DLD1 (cell line): ENCODE data around the gene HPCA.

Source experiments
- in situ Hi-C: cut with HindIII; loops from 2 replicates; pipeline ENCODE4 v1.10.0; 2017; ENCODE audit warnings: low sequenced_read_pairs

The HPCA gene

DNA sequence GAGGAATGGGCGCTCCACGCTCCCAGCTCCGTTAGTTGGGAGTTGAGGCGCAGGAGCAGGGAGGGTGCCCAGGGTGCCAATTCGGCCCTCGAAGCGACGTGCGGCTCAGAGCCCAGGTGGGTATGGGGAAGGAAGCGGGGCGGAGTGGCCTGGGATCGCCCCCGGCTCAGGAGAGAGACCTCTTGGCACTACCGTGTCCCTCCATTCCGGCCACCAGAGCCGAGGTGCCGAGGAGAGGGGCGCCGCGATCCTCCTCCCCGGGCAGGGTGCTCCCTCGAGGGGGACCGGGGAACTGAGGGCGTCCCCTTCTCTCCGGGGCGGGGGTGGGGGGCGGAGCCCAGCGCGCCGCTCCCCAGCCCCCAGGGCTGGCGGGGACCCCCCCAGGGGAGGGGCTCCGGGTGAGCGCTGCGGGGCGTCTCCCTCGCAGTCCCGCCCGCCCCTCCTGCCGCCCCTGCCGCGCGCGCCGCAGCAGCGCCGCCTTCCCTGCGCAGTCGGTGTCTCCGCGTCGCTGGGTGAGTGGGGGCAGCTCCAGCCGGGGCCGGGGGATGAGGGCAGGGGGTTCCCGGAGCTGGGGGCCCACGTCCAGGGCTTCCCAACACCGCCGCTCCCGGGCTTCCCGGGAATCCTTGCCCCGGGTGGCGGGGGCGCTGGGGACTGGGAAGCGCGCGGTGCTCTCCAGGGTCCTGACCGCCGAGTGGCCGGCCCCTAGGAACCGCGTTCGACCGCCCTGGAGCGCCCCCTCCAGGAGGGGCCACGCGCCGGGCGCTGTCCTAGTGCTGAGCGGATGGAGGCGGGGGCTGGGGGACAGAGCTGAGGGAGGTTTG is at the start of gene HPCA:
Gene HPCA, plus strand, starts transcription at position 488 of the 824 bp plus-strand sequence. CDS start 2,408 bp downstream, outside the sequence.
- in situ Hi-C loops, result no loop called here

DNA sequence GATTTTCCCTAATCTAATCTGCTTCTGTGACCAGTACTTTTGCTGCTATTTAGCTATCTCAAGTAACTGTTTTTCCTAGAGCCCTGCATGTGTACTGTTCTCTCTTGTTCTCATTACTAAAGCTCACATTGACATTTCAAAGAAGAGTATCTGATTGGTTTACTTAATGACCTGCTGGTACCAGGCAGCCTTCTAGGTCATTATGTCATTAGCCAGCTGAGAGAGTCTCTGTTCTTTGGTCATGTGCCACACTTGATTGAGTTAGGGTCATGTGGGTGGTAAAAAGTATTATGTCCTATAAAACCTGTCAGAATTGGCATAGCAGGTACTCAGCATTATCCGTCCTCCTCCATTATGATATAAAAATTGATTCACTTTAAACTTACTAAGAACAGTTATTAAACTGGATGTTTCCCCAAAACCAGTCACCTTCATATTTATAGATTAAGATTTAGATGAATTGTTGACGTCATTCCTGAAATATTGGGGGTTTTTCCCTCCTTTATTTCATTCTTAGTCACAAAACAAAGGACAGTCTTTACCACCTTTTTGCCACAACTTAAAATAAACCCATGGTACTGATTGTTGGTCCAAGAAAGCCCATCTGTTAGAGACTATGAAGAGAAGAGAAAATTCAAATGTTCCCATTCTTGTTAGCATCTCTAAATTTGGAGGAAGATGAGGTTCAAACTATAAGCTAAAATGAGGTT is 37.8 kb upstream of the HPCA start:
- in situ Hi-C loops, result no loop called here

DNA sequence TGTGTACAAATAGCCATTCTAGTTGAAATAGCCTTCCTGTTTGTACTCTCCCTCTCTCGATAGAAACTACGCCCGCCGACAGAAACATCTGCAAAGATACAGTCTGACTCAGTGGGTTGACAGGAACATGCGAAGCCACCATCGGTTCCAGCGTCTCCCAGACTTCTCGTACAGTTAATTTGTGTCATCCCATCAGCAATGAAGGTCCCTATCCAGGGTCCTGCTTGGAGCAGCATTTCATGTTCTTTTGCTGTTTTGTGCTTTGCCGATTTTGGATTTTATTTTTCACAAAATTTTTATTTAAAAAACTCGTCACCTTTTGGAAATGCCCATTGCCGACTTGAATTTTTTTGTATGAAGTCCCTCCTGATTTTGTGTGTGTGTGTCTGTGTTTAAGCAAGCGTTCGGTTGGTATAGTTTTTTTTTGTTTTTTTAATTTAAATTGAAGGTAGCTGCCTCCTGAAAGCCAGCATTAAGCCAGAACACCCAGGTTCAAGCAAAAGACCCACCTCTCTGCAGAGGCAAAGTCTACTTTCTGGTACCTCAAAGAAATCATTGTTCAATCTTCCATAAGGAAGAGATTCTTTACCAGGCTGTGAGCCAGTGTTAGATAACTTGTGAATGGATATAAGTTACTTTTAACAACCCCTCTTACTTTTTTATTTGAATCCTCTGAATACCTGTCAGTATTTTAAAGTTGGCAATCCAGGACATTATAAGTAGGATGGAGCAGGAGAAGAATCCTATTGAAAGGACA is 30.3 kb upstream of the HPCA start:
- in situ Hi-C loops, result loop anchor here (10.0 kb wide), 1 partner anchor 361 kb away; no protein-coding TSS in a partner anchor

DNA sequence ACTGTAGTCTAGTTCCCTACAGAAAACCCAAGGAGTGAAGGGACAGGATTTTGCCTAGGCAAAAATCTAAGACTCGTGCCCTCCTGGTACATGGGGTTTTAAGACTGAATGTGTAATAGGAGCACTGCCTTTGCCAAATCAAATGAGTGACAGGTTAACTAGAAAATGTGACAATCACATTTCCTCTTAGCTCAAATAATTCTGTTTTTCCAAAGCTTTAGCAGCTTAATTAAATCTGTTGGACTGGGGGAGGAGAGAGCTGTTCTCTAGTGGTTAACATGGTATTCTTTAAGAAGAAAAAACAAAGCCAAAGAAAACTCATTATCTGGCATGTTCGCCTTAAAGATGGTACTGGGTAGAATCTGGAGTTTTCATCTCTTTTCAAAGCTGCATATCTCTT is 28.2 kb upstream of the HPCA start:
- in situ Hi-C loops, result loop anchor here (10.0 kb wide), 1 partner anchor 363 kb away; no protein-coding TSS in a partner anchor

DNA sequence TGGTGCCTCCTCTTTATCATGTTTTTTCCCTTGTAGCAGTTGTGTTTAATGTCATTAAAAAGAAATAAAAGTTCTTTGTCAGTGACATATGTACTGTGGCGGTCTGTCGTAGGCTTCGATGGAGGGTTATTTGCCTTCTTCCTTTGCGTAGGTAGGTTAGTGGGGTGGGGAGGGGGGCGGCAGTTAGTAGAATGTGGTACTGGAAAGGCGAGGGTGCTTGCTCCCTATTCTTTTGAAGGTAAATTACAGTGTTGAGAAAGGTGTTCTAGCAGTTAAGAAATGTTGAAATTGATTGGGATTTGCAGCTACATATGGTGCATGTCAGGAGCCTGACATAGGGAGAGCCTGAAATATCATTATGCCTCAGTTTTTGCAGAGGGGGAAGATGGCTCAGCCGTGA is 27.5 kb upstream of the HPCA start:
- in situ Hi-C loops, result loop anchor here (10.0 kb wide), 1 partner anchor 364 kb away; no protein-coding TSS in a partner anchor

DNA sequence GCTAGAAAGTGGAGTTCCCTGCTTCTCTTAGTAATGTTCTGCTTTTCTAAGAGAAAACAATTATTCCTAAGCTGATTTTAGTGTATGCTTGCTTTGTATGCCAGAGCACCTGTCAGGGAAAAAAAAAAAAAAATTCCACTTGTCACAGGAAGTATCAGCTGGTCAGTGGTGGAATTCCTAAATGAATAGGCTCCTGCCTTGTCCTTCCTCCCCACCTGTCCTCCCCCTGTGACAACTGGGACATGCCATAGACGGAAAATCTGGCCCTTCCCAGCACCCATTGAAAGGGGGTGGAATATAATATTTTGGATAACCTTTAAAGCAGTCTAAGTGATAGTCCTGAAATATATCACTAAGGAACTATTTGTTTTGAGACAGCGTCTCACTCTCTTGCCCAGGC is 26.4 kb upstream of the HPCA start:
- in situ Hi-C loops, result loop anchor here (10.0 kb wide), 1 partner anchor 365 kb away; no protein-coding TSS in a partner anchor

DNA sequence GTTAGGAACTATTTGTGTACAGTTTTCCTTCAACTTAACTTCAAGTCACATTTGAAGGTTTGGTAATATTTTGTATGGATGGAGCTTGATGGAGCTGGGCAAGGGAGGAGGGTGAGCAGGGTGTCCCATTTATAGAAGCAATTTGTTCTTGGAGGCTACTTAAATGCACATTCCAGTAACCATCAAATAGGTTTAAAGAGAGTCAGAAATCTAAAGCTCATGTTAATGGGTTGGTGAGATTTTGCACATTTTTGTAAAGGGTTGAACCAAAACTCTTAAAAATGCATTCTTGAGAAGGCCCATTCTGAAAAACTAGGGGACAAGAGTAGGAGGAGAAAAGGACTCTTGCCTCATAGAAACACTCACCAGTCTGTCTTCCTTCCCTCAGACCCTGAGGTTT is 25.7 kb upstream of the HPCA start:
- in situ Hi-C loops, result no loop called here

DNA sequence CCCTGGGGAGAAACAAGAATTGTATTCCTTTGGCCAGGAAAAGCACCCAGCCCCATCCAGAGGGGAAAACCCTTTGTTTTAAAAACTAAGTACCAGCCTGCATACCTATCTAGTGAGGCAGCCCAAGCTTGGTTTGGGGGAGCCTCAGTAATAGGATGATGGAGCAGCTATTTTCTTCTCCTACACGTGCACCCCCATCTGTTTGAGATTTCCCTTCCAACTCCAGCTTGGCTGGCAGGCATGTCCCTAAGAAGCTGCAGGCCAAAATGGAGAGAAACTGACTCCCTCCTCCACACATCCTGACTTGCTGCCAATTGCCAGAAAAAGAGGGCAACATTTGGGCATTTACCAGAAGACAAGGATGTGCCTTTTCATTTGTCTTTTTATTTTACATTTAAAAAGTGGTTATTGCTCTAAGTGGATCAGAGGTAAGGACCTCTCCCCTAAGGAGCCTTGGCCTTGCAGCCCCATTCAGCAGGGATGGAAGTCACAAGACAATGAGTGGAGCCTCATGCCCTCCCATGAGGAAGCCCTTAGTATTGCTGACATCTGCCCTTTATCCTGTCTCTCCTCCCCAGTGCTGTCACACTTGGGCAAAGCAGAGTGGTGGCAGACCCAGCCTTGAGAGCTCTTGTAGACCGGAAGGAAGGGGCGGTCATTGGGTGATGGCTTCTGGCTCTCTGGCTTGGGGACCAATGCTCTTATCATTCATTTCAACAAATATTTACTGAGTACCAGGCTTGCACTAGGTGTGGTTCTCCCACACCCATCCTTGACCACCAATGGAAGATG is 24.2 kb upstream of the HPCA start:
- in situ Hi-C loops, result no loop called here

DNA sequence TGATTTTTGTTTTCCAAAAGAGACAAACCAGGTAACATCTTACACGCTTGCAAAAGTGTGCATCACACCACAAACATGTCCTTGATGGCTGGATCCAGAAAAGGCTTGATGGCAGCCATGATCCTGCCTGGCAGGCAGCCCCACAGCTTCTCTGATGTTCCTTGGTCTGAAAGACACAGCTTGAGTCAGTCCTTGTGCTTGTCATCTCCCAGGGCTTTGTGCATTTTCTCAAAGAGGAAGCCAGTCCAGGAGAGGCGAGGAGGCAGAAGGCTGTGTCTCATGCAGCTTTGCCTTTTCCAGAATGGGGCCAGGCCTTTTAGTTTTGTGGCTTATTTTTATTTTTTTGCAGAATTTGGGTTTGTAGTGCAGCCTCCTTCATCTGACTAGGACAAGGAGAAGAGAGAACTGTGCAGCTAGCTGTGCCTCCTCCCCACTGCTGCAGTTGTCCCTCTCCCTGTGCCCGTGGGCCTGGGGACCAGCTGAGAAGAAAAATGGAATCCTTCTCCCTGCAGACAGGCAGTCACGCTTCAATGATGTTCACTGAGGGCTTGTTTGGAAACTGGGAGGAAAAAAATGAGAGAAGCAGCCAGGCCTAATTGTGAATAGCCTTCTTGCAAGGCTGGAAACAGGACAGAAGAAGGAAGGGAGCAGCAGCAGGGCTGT is 22.9 kb upstream of the HPCA start:
- in situ Hi-C loops, result no loop called here

DNA sequence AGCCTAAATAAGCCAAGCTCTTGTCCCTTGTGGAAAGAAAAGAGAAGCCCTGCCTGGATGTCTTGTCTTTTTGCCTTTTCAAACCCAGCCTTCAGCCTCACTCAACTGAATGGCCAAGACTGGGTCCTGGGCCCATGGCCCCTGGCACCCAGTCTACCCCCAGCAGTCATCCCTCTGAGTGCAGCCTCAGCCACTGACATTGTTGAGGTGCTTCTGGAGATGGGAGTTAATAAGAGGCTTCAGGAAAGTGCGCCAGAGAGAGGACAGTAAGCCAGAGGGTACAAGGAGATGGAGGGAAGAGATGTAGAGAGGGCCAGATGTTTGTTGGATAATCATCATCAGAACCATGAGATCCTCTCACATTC is 22.4 kb upstream of the HPCA start:
- in situ Hi-C loops, result no loop called here

DNA sequence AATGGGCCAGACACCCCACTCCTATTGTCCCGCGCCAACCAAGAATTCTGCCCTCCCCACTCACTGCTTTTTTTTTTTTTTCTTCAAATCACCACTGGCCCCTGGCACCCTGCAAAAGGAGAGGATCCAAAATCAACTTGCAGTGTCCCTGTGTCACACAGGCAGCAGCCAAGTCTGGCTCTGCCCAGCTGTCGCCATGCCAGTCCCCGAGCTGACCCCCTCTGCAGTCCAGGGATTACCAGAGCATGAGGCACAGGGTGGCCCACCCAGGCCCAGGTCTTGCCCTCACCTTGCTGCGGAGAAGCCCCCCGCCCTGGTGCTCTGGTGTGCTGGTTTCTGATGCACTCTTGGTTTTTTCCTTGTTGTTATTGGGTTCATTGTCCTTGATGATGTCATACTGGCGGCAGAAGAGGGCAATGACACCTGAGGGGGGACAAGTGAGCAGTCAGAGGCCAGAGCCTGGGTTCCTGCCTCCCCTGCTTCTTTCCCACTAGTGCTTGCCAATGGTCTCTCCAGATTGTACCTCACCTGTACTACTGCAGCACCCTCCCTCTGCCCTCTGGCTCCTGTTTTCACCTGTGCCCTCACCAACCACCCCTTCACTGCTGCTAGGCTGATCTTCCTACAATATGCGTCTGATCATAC is 21.8 kb upstream of the HPCA start:
- in situ Hi-C loops, result no loop called here

DNA sequence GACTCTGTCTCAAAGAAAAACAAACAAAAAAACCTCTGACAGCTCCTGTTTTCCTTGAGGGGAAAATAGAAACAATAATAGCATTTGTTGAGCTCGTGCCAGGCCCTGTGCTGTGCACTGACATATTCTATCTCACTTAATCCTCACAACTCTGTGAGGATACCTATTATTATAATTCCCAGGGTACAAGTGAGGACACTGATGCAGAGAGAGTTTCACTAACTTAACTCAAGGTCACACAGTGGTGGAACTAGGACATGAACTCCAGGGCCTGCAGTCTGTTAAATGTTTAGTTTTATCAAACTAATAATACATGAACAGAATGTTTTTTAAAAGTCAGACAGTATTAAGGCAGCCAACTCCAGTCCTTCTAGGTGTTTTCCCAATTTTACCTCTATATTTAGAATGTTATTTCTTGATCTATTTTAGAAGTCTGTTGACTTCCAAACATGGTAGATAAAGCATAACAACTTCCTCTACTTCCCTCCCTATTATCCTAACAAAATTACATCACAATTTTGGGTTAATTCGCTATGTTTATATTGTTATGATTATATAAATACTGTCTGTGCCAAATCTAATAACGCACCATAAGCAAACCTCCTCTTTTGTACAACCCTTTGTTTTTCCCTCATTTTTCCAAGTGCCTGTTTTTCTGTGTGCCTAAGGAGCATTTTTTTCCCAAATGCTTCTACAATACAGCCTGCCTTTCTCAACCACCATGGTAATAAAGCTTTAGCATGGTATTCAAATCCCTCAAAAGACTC is 20.5 kb upstream of the HPCA start:
- in situ Hi-C loops, result no loop called here

DNA sequence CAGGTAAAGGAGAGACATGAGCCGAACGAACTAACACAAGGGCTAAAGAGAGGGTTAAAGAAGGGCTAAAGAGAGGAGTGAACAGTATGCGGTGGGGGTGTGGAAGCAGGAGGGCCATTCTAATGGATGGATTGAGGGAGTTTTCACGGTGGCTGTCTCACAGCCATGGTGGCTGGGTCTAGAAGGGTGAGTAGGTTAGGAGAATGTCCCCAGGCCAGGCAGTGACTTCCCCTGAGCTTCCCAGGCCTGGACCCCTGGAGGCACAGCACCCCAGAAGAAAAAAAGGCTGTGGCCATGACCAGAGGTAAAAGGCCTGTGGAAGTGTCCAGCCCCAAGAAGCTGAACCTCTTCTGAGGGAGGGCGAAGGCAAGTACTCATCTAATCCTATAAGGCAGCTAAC is 19.1 kb upstream of the HPCA start:
- in situ Hi-C loops, result no loop called here

DNA sequence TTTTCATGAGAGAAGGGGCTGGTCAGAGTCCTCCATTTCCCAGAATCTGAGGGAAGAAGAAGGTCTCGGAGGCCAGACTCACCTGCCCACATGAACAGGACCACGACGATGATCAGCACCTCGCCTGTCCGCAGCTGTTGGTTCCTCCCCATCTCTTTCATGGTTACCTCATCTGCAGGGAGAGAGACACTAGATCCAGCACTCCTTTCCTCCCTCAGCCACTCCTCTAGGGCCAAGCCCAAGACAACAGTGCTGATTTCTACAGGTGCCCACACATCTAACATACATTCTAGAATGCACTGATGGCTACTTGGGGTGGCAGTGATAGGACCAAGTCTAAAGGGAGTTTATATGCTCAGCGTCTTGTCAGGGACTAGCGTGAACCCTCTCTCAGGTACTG is 18.6 kb upstream of the HPCA start:
- in situ Hi-C loops, result no loop called here

DNA sequence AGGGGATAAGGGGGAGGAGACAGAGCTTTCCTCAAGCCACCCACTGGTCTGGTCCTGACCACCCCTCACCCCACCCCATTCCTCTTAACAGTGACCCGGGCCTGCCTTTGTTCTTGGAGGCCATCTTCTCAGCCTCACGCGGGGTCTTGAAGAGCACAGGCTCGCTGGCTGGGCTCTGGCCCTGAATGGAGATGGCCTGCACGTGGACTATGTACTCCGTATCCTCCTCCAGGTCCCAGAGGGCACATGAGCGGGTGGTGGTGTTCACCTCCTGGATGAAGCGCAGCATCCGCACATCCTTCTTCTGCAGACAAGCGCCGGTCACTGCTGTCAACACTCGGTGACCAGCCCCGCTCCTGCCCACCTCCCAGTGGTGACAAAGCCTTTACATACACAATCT is 18.2 kb upstream of the HPCA start:
- in situ Hi-C loops, result no loop called here

DNA sequence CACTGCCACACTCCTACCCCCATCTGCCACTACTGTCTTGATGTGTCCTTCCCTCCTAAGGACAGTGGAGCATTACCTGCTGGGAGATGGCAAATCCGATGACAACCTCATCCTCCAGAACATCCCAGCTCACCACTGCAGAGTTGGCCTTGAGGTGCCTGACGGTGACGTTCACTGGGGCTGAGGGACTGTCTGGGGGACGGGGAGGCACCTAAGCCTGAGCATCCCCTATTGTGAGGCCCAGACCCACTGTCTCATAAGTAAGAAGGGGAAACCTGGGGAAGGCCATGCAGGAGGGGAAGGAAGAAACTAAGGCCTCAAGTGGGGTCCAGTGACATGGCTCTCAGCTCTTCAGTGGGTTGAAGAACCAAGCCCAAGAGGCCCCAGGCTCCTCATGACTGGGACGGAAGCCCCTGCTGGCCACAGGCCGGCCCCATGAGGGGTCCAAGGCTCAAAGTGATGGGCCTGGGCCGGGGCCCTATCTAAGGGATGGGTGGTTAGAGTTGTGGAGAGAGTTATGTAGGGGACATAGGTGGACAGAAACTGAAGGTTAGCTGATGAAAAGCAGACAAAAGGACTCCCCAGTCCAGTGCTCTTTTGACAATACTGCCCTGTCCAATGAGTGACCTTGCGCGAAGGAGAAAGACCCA is 17.4 kb upstream of the HPCA start:
- in situ Hi-C loops, result no loop called here

DNA sequence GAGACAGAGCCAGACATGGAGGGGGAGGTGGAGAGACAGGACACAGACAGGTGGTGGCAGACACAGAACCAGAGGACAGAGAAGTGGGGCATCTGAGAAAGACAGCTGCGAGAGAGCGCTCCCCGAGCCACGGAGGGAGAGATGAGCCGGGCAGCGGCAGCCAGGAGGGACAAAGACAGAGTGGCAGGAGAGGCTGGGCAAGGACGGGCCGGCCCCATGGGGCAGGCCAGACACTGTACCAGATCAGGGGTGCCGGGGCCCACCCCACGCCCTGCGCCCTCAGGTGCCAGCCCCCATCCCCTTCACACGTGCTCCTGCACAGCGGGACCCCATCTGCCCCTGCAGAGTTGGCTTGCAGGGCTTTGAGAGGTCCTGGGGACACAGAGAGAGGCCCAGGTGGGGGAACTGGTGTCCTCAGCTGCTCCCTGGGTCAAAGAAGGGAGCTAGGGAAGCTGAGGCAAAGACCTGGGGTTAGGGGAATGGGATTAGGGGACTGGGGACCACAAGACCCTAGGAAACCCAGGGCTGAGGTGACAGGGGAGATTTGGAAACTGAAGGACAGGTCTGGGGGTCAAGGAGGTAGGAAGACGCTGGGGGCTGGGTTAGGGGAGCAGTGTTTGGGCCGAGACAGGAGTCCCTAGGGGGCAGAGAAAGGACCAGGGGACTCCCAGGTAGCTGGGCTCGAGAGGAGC is 16.2 kb upstream of the HPCA start:
- in situ Hi-C loops, result no loop called here
